HS-27A (cell line): Measurements from ENCODE around the gene KIZ.

ENCODE experiments used
- DNase-seq: peaks from one replicate; pipeline ENCODE4 v3.0.0-alpha.2; 2012; ENCODE audit warnings: low read depth, missing footprints

Gene KIZ

DNA sequence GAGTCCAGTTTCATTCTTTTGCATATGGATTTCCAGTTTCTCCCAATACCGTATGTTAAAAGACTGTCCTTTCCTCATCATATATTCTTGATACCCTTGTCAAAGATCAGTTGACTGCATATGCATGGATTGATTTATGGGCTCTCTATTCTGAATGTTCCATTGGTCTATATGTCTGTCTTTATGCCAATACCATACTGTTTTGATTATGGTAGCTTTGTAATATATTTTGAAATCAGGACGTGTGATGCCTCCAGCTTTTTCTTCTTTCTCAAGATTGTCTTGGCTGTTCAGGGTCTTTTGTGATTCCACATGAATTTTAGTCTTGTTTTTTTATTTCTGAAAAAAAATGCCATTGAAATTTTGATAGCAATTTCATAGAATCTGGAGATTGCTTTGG, 51.9 kb downstream of the KIZ start:
- no peak for DNase-seq

DNA sequence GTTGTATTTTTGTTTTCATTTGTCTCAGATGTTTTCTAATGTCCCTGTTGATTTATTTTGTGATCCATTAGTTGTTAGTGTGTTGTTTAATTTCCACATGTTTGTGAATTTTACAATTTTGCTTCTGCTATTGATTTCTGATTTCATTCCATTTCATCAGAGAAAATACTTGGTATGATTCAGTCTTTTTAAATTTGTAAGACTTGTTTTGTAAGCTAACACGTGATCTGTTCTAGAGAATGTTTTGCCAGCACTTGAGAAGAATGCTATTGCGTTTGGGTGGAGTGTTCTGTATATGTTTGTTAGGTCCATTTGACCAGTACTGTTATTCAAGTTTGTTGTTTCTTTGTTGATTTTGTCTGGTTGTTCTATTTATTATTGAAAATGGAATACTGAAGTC, 53.9 kb downstream of the KIZ start:
- no peak for DNase-seq

DNA sequence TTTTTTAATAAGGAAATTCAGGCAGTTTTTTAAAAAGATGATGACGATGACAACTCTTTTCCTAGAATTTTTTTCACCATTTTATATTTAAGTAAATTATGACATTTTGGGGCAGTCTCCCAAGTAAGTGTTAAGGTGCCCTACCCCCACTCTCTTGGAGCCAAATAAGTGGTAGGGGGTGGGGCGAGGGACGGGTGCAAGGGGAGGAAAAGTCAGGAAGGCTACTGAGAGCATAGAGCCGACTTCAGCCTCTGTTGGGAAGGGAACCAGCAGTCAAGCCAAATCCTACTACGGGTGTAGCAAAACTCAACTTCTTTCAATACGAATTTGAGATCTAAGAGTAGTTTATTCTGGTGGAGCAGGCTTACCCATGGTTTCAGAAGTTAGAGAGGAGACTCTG, 54.4 kb downstream of the KIZ start:
- DNase-seq, result no peak

DNA sequence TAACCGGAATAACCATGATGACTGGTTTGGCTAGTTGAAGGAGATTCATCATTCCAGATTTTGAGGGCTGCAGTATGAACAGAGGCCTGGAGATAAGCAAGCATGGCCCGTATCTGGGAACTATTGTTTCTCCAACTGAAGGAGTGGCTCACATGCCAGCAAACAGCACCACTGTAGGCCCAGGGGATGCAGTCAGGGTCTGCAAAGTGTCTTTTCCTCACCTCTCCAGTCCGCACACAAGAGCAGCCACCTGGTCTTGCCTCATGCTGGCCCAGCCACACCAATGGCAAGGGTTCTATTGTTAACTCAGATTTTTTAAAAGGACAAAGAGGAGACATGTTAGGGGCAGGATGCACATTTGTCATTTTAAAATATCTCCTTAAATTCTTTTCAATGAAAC, 55.1 kb downstream of the KIZ start:
- no peak for DNase-seq

DNA sequence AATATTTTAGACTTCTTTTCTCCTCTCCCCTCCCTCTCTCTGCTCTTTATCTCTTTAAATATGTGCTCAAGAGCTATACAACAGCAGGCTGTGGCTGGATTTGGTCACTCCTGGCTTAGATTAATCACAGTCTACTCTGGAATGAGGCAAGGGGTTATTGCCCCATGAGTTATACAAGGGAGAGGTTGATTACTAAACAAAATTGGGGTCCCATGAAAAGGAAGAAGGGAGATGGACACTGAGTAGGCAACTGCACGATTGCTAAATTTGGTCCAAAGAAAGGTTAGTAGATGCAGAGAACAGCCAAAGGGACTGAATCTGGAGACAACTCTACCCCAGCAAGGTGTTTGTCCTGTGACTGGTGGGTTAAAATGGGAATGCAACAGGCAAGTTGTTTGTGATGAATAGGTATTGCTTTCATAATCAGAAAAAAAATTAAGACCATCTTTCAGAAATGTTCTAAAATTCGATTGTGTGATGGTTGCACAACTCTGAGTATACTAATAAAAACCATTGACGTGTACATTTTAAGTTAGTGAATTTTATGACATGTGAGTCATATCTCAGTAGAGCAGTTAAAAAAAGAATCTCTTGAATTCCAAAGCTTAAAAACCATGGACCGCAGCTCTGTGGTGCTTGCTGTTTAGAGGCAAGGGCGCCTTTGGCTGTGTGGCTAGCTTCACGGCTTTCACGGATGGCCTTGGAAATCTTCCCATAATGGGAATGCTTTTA, 57.1 kb downstream of the KIZ start:
- peak; percentile 78 for DNase-seq

DNA sequence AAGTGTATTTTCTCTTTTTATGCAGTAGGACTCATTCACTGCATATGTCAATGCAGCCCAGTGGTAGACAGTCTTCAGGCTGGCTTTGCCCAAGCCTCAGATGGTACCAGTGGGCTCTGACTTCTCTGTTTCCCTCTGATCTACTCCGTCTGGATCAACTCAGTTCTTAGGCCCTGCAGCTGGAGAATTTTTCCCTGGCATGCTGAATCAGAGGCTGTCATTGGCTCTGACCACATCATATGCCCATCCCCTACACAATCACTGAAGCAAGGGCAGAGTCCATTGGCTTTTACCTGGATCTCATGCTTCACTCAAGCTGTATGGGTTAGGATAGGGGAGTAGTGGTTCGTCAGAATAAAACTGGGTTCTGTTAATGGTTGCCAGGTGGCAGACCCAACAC, 57.8 kb downstream of the KIZ start:
- DNase-seq, result peak; percentile 40

DNA sequence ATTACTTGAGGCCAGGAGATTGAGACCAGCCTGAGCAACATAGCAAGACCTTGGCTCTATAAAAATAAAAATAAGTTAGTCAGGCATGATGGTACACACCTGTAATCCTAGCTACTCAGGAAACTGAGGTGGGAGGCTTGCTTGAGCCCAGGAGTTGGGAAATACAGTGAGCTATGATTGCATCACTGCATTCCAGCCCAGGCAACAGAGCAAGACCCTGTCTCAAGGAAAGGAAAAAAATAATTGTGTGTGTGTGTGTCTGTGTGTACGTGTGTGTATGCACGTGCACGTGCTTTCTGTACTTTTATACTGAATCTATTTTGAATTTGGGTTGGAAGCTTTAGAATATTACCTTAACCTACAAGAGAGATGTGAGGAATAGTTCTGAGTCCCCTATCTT, 58.9 kb downstream of the KIZ start:
- no peak for DNase-seq

DNA sequence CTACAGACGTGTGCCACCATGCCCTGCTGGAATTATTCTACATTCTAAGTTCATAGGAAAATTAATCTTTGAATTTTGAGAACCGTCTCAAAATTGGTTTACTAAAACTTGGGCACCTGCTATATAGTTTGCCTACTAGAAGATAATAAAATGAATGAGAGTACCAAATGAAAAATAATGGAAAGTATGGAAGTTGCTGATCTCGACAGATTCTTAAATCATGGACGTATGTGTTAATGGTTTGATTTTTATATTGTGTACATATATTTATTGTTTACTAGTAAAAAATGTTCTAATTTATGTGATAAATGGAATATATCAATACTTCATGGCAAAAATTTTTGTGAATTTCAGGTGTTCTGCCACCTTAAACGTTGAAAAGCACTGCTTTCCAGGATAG, 60.0 kb downstream of the KIZ start:
- DNase-seq, result no peak

DNA sequence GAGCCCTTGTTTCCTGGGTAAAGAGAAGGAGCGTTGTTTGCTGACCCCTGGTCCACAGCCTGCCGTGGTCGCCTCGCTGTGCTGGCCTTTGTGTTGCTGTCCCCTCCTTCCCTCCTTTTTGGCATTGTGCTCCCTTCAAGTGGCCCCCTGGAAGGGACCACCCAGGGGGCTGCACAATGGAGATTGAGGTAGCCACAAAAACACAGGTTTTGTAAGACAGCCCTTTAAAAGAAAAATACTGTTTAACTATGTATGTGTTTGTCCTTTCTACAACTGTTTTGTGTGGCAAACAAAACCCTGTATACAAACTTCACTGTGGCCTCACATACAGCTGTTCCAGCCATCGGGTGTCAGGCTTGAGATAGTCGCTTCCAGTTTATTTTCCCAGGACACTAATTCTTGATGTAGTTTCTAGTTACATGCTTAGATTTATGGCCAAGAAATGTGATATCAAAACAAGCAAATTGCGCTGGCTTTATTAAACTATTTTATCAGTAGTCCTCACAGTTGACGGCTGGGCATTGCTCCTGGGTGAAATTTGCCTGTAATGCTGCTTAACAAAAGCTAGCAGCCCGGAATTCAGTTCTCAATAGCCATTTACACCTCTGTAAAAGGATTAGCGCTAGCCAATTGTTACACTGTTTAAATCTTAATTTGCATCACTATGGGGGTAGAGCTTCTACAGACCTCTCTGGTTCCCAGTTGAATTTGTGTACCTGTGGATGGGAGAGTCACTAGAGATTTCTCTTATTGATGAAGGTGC, 64.1 kb downstream of the KIZ start:
- no peak for DNase-seq

DNA sequence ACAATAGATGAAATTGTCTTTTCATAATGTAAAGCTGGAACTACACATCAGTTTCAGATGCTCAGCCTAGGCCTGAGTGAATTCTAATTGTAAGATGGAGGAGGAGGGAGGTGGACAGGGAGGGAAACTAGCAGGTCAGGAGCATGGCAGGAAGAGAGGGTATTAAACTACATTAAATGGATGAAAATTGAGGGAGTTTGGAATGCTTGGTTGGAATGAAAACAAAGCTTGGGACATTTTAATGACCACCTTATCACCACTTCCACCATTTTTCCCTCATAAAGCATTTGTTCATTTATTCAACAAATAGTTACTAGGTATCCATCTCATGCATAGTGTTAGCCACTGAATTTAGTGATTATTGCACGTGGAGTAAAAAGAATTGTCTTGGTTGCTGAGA, 65.0 kb downstream of the KIZ start:
- no peak for DNase-seq

DNA sequence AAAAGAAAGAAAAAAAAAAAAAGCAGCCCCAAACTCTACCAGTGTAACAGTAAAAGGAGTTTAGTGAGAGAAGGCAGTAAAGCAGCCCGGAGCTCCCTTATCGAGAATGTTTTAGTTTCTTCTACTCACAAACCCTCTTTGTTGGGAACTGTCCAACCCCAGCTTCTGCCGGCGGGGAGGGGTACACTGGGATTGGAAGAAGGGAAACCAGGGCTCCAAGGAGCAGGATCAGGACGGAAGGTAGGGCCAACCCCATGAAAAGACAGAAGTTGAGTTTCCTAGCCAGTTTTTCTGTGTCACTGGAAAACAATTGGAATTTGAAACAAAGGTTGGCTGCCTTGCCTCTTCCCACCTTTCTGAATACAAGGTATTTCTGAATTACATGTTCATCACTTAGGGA, 66.0 kb downstream of the KIZ start:
- DNase-seq, result no peak

DNA sequence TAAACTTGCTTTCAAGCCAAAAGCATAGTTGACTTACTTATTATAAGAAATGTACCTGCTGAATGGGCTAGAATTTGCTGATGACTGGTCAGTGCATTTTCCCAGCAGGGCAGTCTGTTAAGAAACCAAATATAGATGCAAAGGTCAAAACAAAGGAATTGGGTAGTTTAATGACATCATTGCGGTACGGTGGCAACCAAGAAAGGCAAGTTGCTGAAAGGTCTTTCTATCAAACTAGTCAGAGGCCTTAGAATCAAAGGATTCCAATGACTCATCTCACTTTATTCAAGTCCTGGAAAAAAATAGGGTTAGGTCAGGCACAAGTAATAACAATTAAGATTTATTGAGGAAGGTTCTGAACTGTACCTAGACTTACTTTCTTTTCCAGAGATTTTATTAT, 76.4 kb downstream of the KIZ start:
- DNase-seq, result no peak

DNA sequence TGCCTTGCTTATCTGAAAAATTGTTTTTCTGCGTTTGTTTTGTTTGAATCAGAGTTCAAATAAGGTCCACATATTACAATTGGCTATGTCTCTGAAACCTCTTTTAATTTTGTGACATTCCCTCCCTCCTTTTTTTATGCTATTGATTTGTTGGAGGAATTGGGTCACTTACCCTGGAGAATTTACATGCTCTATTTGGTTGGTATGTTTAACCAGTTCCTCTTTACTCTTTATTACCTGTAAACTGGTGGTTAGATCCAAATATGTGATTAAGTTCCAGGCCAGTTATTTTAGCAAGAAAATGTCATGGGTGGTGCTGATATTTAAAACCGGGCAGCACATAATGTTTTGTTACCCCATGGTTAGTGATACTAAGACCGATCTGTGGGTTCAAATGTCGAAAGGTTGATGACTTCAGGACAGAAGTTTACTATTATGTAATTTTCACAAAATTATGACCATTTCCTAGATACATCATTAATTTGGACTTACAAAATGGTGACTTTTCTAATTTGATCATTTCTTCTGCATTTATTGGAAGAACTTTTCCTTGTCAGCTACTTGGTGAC, 77.3 kb downstream of the KIZ start:
- DNase-seq, result no peak

DNA sequence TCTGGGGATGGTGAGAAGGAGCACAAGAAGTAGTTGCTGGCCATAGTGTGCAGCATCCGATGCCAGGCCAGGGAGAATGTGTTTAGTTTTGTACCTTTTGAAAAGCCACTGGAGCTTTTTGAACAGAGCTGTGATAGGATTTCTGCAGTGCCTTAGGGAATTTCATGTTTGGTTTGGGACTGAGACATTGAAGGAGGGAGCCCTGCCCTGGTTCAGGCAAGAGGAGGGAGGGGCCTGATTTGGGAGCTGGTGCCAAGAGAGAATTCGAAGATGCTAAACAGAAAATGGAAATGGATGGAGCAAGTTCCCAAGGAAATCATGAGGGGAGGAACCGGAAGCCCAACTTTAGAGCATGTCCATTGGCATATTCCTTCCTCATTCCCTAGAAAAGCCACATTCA, 80.7 kb downstream of the KIZ start:
- DNase-seq, result no peak

DNA sequence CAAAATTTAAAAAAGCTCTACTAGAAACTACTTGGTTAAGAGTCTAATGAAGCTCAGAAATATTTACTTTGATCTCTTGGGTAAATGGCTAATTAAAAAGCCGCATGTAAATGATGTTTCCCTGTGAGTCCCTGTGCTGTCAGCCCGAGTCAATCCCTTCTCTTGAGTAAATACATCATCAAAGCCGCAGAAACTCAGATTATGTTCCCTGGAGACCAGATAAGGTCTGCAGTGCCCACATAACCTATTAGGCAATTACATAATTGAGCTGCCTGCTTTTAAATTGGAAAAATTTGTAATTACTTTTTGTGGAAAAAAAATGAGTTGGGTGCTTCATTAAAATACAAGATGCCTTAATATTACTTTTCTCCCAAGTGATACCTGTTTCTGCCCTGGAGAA, 83.1 kb downstream of the KIZ start:
- DNase-seq, result no peak

DNA sequence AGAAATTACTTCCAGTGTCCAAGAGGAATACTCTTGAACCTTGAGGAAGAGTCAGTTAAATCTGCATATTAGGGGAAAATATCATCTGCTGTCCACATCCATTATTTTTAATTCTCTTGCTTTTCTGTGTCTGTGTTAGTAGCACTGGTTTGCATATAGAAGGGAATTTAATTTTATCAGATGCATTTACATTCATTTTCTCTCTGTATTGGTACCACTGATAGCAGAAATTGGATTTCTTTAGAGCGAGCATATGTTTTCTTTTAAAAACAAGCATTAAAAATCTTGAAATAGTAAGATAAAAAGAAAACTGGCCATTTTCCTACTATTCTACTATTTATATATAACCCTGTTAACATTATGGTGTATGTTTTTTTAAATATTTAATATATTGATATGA, 83.8 kb downstream of the KIZ start:
- no peak for DNase-seq

DNA sequence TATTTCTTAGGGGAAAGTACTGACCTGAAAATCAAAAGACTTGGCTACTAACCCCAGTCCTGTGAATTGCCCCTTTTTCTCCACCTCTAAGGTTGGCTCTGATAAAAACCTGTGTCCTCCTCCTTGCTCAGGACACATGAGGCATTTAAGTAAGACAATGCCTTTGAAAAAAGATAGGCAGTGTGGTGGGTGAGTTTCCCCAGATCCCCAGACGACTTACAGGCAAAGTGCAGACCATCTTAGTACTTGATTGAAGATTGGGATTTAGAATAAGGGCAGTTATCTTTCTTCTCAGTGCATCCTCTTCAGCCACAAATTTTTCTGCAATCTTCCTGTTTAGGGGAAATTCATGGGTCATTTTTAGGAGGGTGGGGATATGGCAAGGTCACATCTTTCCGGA, 87.8 kb downstream of the KIZ start:
- no peak for DNase-seq

DNA sequence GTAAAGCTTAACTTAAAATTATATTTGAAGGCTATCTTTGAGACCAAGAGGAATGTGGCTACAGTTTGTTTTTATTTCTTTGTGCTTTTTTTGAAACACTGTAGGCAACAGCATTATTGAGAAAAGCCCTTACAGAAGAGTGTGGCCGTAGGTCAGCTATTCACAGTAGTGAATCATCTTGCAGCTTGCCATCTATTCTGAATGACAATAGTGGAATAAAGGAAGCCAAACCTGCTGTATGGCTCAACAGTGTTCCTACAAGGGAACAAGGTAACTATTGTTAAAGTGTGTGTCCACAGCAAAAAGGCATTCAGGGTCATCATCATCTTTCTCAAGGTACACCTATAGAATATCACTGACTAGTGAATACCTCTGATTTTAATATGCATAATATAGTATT, 88.5 kb downstream of the KIZ start:
- no peak for DNase-seq

DNA sequence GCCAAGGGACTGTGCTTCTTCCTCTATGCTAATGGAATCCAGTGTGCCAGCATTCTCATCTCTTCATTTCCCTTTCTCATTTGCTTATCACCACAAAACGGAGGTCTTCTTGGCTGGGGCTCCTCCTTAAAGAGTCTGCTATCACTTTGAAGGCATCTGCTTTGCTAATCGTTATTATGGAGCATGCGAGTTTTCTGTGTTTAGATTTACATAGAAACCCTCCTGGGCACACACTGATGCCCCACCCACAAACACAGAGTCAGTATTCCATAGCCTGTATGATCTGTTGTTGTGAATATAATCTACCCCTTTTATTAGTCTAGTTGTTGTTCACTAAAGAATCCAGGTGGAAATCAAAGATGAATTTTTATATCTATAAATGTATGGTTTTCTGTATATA, 93.8 kb downstream of the KIZ start:
- DNase-seq, result no peak

DNA sequence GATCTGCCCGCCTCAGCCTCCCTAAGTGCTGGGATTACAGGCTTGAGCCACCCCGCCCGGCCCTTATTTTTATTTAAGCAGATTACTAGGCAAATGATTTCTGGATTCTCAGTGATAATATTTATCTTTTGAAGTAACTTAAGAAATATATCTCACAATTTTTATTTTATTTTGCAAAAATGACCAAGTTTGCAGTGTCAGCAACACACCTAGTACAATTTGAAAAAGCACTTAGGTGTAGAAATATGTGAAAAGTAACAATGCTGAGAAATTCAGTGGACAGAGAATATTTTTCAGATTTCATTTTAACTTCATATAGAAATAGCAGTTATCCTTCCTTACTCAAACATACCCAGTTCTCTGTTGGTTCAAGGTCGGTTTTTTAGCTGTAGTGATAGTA, 98.3 kb downstream of the KIZ start:
- no peak for DNase-seq

DNA sequence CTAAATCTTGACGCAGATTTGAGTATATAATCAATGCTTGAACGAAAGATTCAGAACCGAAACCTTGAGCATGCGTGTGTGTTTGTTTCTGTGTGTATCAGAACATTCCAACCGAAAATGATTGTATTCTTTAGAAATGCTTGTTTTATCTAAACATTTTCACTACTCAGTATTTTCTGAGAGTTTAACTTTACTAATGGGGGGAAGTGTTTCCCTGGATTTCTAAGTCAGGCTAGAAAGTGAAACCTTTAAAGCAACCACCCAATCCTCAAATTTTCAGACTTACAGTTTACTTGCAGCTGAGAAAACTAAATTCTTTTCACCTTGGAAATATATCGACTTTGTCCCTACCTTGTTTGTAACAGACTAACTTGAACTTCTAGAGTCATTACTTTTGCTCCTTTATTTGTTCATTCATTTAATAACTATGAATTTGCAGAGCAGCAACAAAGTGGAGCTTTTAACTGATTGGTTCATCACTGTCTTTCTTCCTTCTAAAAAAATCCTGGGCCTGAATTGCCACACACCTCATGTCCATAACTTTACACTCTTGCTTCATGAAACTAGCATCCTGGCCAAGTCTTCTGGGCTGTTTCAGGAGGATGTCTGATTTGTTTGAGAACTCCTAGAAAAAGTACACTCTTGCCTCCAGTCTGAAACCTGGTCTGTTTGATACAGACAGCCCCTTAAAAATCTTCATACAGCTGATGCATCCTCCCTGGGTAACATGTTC, 99.5 kb downstream of the KIZ start:
- DNase-seq, result no peak

DNA sequence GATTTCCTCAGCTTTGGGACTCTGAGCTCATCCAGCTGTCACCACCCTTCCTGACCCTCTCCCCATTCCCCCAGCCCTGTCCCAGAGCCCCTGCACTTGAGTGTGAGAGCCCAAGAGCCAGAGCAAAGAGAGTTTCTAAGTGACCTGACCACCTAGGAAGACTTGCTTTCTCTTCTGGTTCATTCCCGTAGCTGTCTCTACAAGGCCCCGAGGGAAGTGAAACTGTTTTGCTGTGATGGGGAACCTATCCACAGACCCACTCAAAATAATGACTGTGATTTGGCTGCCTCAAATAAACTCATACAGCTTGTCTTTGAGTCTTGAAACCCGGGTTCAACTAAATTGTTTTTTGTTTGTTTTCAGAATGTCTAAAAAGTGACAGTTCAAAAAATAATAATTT, 102.6 kb downstream of the KIZ start:
- no peak for DNase-seq

DNA sequence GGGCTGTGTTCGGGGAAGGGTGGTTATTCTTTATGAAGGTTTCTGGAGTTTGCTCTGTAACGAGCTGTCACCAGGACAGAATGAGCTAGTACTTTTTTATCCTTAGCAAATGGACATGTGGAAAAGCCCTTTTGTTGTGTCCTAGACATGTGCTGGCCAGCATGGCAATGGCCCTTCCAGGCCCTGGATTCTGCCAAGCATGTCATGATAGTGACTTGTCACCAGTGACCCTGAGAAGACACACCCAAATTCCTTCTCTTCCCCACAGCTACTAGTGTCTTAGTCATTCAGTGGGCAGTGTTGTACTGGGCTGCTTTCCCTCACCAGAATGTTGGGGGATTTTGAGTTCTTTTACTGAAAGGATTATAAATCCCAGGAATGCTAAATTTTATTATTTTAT, 103.3 kb downstream of the KIZ start:
- DNase-seq, result peak; percentile 42
